ENCODE data around the gene RDH16.
"Not testable (repeated sequence)": the region's sequence is repeated elsewhere in the genome, so short reads cannot be mapped to it uniquely, and the experiment has no call there.

Gene RDH16

DNA sequence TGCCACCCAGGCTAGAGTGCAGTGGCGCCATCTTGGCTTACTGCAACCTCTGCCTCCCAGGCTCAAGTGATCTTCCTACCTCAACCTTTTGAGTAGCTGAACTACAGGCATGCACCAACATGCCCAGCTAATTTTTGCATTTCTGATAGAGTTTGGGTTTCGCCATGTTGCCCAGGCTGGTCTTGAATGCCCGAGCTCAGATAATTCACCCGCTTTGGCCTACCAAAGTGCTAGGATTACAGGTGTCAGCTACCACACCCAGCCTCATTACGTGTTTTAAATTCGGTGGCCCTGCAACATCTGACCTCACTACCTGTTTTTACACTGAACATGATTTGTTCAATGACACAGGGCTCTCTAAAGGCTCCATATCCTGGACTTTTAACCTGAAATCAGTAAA, 22.9 kb upstream of the RDH16 start:
- TF ChIP-seq ZNF274 (IDR thresholded peaks at IDR 0.05; ENCODE audit: low read depth, low read length) = no peak
- H3K4me3 ChIP-seq (ENCODE audit: low read length) = no peak overlapping the region

DNA sequence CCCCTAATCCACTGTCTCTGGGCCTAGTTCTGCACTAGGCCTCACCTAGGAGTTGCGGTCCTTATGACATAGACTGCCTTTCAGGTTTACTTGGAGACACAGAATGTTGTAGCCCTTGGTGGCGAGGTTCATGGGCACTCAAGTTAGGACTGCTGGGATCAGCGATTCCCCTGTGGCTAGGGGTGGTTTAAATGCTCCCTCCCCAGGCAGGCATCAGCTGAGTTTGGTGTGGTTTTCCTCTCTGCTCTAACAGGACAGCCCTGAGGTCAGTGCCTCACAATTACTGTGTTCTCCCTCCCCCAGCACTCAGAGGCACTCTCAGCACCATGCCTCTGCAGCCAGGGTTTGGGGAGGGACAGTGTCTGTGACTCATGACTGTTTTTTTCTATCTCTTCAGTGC, 22.2 kb upstream of the RDH16 start:
- H3K4me3 ChIP-seq (ENCODE audit: low read length) = no peak overlapping the region
- TF ChIP-seq ZNF274 (IDR thresholded peaks at IDR 0.05; ENCODE audit: low read depth, low read length) = no peak

DNA sequence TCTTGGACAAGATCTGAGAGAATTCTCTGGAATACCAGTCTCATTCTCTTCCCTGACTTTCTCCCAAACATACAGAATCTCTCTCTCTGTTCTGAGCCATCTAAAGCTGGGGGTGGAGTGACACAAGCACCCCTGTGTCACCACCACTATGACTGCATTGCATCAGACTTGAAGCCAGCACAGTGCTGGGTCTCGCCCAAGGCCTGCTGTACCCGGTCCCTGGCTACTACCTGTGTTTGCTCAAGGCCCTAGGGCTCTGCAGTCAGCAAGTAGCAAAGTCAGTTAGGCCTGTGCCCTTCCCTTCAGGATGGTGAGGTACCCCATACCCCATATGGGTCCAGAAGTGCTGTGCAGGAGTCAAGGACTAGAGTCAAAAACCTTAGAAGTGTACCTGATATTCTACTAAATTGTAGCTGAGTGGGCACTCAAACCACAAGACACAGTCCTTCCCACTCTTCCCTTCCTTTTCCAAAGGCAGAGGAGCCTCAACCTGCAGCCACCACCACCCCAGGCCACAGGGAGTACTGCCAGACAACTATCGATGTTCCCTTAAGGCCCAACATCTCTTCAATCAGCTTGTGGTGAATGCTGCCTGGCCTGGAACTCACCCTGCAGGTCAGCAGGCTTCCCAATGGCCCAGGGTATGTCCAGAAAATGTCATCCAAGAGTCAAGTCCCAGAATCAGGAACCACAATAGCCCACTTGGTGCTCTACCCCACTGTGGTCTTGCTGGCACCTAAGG, 21.2 kb upstream of the RDH16 start:
- no peak overlapping the region for H3K4me3 ChIP-seq (ENCODE audit: low read length)
- no peak for TF ChIP-seq ZNF274 (IDR thresholded peaks at IDR 0.05; ENCODE audit: low read depth, low read length)

DNA sequence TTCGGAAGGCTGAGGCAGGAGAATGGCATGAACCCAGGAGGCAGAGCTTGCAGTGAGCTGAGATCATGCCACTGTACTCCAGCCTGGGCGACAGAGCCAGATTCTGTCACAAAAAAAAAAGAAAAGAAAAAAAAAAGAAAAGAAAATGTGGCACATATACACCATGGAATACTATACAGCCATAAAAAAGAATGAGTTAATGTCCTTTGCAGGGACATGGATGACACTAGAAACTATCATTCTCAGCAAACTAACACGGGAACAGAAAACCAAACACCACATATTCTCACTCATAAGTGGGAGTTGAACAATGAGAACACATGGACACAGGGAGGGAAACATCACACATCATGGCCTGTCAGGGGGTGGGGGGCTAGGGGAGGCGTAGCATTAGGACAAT, 20.0 kb upstream of the RDH16 start:
- not testable (repeated sequence) for H3K4me3 ChIP-seq (ENCODE audit: low read length)

DNA sequence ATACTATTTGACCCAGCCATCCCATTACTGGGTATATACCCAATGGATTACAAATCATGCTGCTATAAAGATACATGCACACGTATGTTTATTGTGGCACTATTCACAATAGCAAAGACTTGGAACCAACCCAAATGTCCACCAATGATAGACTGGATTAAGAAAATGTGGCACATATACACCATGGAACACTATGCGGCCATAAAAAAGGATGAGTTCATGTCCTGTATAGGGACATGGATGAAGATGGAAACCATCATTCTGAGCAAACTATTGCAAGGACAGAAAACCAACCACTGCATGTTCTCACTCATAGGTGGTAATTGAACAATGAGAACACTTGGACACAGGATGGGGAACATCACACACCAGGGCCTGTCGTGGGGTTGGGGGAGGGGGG, 16.8 kb upstream of the RDH16 start:
- not testable (repeated sequence) for H3K4me3 ChIP-seq (ENCODE audit: low read length)

DNA sequence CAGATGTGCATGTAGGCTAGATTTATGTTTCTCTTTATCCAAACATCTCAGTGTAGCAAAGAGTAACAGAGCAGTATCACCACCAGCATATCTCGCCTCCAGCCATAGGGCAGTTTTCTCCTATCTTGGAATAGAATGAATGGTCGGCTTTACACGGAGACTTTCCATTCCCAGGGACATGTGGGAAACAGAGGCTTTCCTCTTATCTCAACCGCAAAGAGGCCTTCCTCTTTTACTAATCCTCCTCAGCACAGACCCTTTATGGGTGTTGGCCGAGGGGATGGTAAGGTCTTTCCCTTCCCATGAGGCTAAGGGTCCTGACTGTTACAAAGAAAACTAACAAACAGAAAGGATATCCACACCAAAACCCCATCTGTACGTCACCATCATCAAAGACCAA, 11.5 kb upstream of the RDH16 start:
- H3K4me3 ChIP-seq (ENCODE audit: low read length) = not testable (repeated sequence)

DNA sequence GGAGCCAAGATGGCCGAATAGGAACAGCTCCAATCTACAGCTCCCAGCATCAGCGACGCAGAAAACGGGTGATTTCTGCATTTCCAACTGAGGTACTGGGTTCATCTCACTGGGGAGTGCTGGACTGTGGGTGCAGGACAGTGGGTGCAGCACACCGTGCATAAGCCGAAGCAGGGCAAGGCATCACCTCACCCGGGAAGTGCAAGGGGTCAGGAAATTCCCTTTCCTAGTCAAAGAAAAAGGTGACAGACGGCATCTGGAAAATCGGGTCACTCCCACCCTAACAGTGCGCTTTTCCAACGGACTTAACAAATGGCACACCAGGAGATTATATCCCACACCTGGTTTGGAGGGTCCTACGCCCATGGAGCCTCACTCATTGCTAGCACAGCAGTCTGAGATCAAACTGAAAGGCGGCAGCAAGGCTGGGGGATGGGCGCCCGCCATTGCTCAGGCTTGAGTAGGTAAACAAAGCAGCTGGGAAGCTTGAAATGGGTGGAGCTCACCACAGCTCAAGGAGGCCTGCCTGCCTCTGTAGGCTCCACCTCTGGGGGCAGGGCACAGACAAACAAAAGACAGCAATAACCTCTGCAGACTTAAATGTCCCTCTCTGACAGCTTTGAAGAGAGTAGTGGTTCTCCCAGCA, 8.7 kb upstream of the RDH16 start:
- H3K4me3 ChIP-seq (ENCODE audit: low read length) = not testable (repeated sequence)

DNA sequence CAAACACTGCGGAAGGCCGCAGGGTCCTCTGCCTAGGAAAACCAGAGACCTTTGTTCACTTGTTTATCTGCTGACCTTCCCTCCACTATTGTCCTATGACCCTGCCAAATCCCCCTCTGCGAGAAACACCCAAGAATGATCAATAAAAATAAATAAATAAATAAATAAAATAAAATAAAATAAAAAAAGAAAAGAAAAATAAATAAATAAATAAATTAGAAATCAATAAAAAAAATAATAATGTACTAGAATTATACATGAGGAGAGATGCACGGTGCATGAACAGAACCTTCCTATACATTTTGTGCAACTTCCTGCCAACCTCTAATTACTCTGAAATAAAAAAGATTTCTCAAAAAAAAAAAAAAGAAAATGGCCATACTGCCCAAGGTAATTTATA, 7.7 kb upstream of the RDH16 start:
- not testable (repeated sequence) for H3K4me3 ChIP-seq (ENCODE audit: low read length)

DNA sequence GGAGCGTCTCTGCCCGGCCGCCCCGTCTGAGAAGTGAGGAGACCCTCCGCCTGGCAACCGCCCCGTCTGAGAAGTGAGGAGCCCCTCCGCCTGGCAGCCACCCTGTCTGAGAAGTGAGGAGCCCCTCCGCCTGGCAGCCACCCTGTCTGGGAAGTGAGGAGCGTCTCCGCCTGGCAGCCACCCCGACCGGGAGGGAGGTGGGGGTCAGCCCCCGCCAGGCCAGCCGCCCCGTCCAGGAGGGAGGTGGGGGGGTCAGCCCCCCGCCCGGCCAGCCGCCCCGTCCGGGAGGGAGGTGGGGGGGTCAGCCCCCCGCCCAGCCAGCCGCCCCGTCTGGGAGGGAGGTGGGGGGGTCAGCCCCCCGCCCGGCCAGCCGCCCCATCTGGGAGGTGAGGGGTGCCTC, 6.1 kb upstream of the RDH16 start:
- H3K4me3 ChIP-seq (ENCODE audit: low read length) = not testable (repeated sequence)

DNA sequence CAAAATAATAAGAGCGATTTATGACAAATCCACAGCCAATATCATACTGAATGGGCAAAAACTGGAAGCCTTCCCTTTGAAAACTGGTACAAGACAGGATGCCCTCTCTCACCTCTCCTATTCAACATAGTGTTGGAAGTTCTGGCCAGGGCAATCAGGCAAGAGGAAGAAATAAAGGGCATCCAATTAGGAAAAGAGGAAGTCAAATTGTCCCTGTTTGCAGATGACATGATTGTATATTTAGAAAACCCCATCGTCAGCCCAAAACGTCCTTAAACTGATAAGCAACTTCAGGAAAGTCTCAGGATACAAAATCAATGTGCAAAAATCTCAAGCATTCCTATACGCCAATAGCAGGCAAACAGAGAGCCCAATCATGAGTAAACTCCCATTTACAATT, 4.8 kb upstream of the RDH16 start:
- not testable (repeated sequence) for H3K4me3 ChIP-seq (ENCODE audit: low read length)

DNA sequence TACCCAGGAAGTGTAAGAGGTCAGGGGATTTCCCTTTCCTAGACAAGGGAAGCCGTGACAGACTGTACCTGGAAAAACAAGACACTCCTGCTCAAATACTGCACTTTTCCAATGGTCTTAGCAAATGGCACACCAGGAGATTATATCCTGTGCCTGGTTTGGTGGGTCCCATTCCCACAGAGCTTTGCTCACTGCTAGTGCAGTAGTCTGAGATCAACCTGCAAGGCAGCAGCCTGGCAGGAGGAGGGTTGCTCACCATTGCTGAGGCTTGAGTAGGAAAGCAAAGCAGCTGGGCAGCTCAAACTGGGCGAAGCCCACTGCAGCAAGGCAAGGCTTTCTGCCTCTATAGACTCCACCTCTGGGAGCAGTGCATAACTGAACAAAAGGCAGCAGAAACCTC, 1.0 kb upstream of the RDH16 start:
- H3K4me3 ChIP-seq (ENCODE audit: low read length) = no peak overlapping the region
- TF ChIP-seq ZNF274 (IDR thresholded peaks at IDR 0.05; ENCODE audit: low read depth, low read length) = no peak

DNA sequence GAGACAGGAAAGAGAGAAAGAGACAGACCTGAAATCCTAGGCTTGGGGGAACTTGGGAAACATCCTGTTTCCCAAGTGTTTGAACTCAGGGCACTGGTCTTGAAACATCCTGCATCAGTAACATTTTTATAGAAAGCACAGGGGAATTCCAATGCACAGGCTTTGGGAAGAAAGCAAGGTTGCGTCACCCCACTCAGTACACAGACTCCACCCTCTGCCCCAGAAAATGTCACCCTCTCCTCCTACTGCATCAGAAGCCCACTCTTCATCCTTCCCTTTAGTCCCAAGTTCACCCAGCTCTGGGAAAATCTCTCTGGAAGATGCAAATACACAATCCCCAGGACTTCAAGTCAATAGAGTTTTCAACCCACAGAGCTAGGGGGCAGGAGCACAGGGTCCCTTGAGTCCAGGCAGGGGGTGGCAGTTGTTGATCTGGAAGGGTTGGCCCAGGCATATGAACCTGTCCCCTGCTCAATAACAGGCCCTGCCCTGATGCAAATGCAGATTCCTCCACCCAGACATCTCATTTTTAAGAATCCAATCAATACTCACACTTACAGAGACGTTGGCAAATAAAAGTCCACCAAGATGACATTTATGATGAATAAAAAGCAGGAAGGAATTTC, 1.7 kb downstream of the RDH16 start:
- H3K4me3 ChIP-seq (ENCODE audit: low read length) = no peak overlapping the region
- TF ChIP-seq ZNF274 (IDR thresholded peaks at IDR 0.05; ENCODE audit: low read depth, low read length) = no peak

DNA sequence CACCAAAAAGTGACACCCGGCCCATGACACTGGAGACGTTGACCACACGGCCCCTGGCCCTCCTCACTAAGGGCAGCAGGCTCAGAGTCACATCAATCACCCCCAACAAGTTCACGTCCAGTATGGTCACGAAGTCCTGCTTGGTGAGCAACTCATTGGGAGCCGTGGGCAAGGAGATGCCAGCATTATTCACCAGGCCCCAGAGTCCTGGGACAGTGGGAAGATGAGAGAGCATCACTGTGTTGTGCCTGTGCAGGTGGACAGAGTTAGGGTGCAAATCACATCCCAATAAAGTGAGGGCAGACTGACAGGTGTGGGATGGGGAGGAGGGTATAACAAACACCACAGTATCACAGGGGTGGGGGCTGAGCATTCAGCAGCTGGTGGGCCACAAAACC, 2.5 kb downstream of the RDH16 start:
- no peak overlapping the region for H3K4me3 ChIP-seq (ENCODE audit: low read length)
- TF ChIP-seq ZNF274 (IDR thresholded peaks at IDR 0.05; ENCODE audit: low read depth, low read length) = no peak

DNA sequence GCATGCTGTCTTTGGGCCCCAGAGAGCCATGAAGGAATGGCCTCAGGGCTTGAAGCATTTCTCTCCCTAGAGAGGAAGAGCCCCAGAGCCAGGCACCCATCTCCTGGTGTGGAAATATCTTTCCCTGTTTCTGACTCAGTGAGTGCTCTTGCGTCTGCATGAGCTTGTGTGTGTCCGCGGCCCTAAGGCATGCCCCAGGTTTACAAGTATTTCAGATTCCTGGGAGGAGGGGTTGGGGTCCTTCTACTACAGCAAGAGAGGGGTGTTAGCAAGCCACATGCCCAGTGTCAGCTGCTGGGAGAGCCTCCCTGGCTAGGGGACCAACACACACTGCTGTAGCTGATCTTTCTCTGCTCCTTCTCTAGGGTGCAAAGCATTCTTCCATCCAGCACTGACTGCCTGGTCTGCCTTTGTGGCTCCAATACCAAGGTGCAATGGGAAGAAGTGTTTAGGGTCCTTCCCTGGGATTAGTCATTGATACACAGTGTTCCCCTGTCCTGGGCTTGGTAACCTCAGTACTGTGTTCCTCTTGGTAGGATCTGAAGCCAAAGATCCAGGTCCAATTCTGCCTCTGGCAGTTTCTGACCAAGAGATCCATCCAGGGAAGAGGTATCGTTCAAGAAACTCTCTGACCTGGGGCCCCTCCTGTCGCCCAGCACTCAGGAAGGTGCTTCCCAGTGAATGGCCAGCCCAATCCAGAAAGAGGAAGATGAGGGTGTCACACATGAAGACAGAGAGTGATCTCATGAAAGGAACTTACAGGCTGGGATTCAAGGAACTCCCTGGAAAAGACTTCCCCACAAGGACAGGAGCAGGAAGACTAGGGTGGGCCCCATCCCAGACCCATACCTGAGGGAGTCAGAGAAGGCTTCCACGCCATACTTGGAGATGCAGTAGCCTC, 3.1 kb downstream of the RDH16 start:
- no peak for TF ChIP-seq ZNF274 (IDR thresholded peaks at IDR 0.05; ENCODE audit: low read depth, low read length)
- H3K4me3 ChIP-seq (ENCODE audit: low read length) = no peak overlapping the region

DNA sequence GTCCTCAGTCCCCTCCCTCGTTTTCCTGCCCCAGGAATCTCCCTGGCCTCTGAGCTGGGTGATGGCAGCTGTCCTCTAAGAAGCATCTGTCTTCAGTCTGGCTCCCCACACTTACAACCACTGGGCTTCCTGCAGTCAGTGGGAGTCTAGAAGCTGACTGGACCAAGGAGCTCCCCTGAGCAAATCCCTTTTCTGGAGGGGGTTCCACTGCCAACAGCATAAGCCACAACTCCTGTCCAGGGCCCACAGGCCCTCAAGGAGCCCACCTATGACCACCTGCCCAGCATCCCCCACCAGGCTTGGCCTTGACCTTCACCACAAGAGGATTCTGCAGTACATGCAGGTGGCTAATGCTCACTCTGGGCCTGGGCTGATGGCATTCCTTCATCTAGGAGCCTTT, 4.1 kb downstream of the RDH16 start:
- no peak overlapping the region for H3K4me3 ChIP-seq (ENCODE audit: low read length)
- TF ChIP-seq ZNF274 (IDR thresholded peaks at IDR 0.05; ENCODE audit: low read depth, low read length) = no peak
